Gastroesophageal sphincter (tissue), 3 donors: ENCODE measurements around the gene USP17L29.
"Not testable (repeated sequence)": the region's sequence is repeated elsewhere in the genome, so short reads cannot be mapped to it uniquely, and the experiment has no call there.

Experiments
- EP300 ChIP-seq: sonication (generic); formaldehyde crosslinking; IDR thresholded peaks from one replicate; pipeline ENCODE4 v1.6.1; 2017; ENCODE audit warnings: antibody characterized with exemption, mild to moderate bottlenecking
- POLR2A ChIP-seq, 2 donors: fragments of 450-650 bp; IDR thresholded peaks; one replicate each; pipeline ENCODE4 v1.6.1; 2017; ENCODE audit warnings: antibody characterized with exemption in 2 of 2, mild to moderate bottlenecking in 2 of 2, moderate library complexity in 1 of 2
- POLR2AphosphoS5 ChIP-seq: sonication (generic); formaldehyde crosslinking; IDR thresholded peaks from one replicate; pipeline ENCODE4 v1.6.1; 2017; ENCODE audit warnings: antibody characterized with exemption
- TF ChIP-seq, protein P1 (sequence below), 4 experiments: fragments of 200-600 bp in 2 of 4; fragments of 450-650 bp in 2 of 4; sonication (generic) in 1 of 4; IDR thresholded peaks; one replicate each; pipeline ENCODE4 v1.5.1; 2017 to 2019; ENCODE audit warnings: antibody characterized with exemption in 4 of 4, mild to moderate bottlenecking in 2 of 4, moderate library complexity in 2 of 4

DNA sequence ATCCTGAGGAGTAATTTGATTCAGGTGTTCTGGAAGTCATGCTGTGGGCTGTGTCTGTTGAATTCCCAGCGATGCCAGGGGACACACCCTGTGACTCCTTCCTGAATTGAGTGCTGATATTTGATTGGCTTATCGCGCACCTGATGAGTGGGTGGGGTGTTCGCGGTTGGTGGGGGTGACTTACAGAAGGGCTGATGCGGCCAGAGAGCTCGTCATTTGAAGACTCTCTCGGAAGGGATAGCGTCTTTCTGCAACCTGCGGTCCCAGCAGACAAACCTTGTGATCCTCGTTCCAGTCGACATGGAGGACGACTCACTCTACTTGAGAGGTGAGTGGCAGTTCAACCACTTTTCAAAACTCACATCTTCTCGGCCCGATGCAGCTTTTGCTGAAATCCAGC lies 14.3 kb upstream of the USP17L29 start, which contains the start of gene USP17L5:
- TF ChIP-seq, protein P1, sequence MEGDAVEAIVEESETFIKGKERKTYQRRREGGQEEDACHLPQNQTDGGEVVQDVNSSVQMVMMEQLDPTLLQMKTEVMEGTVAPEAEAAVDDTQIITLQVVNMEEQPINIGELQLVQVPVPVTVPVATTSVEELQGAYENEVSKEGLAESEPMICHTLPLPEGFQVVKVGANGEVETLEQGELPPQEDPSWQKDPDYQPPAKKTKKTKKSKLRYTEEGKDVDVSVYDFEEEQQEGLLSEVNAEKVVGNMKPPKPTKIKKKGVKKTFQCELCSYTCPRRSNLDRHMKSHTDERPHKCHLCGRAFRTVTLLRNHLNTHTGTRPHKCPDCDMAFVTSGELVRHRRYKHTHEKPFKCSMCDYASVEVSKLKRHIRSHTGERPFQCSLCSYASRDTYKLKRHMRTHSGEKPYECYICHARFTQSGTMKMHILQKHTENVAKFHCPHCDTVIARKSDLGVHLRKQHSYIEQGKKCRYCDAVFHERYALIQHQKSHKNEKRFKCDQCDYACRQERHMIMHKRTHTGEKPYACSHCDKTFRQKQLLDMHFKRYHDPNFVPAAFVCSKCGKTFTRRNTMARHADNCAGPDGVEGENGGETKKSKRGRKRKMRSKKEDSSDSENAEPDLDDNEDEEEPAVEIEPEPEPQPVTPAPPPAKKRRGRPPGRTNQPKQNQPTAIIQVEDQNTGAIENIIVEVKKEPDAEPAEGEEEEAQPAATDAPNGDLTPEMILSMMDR (IDR thresholded peaks at IDR 0.05) = not testable (repeated sequence)
- TF ChIP-seq POLR2AphosphoS5; EP300; POLR2A (IDR thresholded peaks at IDR 0.05): not testable (repeated sequence)
